ENCODE data around the gene PAX7. TPM values are rescaled to one million over a fixed set of nuclear protein-coding genes. Genes with fewer than 3 reads are reported as not detected.

PAX7 gene
- not detected in 2 replicates for total RNA-seq

DNA sequence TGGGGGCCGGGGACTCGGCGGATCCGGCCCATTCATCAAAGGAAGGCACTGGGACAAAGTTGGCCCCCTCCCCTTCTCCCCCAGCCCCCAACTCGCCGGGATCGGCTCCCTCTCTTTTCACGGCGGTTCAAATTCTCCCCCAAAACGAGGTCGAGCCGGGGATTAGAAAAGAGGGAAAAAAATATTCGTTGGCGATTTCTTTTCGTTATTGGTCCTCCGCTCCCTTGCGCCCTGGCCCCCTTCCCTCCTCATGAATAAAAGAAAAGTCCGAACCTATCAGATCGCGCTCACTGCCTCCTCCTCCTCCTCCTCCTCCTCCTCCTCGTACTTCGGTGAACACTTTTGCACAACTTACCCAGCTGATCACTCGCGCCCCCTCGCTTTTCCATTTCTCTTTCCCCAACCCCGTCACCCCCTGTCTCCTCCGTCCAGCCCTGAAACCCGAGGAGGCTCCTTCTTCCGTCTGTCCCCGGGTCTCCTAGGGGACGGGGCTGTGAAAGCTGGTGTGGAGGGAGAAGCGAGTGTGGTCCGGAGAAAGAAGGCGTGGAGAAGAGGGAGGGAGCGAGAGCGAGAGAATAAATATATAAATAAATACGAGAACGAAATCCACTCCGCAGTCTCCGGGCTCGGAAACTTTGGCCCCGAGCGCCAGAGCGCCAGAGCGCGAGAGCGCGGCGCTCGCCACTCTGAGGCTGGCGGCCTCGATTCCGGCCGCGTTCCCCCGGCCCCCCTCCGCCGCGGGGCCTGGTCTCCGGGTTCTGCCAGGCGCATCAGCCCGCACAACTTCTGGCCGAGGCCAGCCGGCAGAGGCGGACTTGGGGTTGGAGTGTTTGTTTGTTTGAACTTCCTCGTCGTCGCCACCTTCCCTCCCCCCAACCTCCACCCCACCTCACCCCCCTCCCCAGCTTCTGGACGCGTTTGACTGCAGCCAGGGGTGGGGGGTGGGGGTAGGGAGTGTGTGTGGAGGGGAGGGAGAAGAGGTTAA lies at the start of gene PAX7:
Gene PAX7, plus strand, starts transcription at position 336 of the 985 bp plus-strand sequence. CDS start 758 bp downstream, outside the sequence.

Other genes starting within 250 kb of the PAX7 start
- gene KLHDC7A, start 149.9 kb upstream of the PAX7 start, total RNA-seq, result not detected in 2 replicates
- not detected in 2 replicates for gene TAS1R2, start 228.8 kb downstream of the PAX7 start, total RNA-seq

Measured in hair follicular keratinocyte (primary cell).